Hepatocyte (in vitro differentiated cells): Measurements from ENCODE around the gene PCYT1A. TPM values are rescaled to one million over a fixed set of nuclear protein-coding genes. Genes with fewer than 3 reads are reported as not detected.
"Not testable (repeated sequence)": the region's sequence is repeated elsewhere in the genome, so short reads cannot be mapped to it uniquely, and the experiment has no call there.

Experiments used
- DNase-seq: peaks from one replicate; pipeline ENCODE4 v3.0.0-alpha.2; 2016; ENCODE audit warnings: low spot score
- H2AFZ ChIP-seq: fragments of 200-600 bp; sonication (generic); 2 replicates; pipeline ENCODE4 v1.6.0; 2016; ENCODE audit warnings: antibody characterized with exemption, mild to moderate bottlenecking
- H3K27ac ChIP-seq: fragments of 200-600 bp; sonication (generic); 2 replicates; pipeline ENCODE4 v1.5.1; 2016; ENCODE audit warnings: mild to moderate bottlenecking
- H3K27me3 ChIP-seq: fragments of 200-600 bp; sonication (generic); 2 replicates; pipeline ENCODE4 v1.6.1; 2016
- H3K36me3 ChIP-seq: fragments of 200-600 bp; sonication (generic); replicated peaks from 2 replicates; pipeline ENCODE4 v1.5.1; 2016; ENCODE audit warnings: low read depth; ENCODE audit not compliant: insufficient read depth
- H3K4me1 ChIP-seq: fragments of 200-600 bp; sonication (generic); 2 replicates; pipeline ENCODE4 v1.5.1; 2016; ENCODE audit warnings: mild to moderate bottlenecking, moderate library complexity; ENCODE audit not compliant: insufficient read depth
- H3K4me2 ChIP-seq: fragments of 200-600 bp; sonication (generic); 2 replicates; pipeline ENCODE4 v1.6.0; 2016
- H3K4me3 ChIP-seq: fragments of 200-600 bp; sonication (generic); 2 replicates; pipeline ENCODE4 v1.5.1; 2016; ENCODE audit warnings: mild to moderate bottlenecking
- H3K79me2 ChIP-seq: fragments of 200-600 bp; sonication (generic); 2 replicates; pipeline ENCODE4 v1.6.0; 2017; ENCODE audit warnings: mild to moderate bottlenecking
- H3K9me2 ChIP-seq: fragments of 200-600 bp; sonication (generic); replicated peaks from 2 replicates; pipeline ENCODE4 v1.6.0; 2017; ENCODE audit warnings: mild to moderate bottlenecking; ENCODE audit not compliant: insufficient read depth
- H3K9me3 ChIP-seq: fragments of 200-600 bp; sonication (generic); 2 replicates; pipeline ENCODE4 v1.5.1; 2016; ENCODE audit warnings: low read depth, mild to moderate bottlenecking
- H4K20me1 ChIP-seq: fragments of 200-600 bp; sonication (generic); 2 replicates; pipeline ENCODE4 v1.6.0; 2016; ENCODE audit warnings: mild to moderate bottlenecking; ENCODE audit not compliant: insufficient read depth, poor library complexity, severe bottlenecking
- CTCF ChIP-seq: fragments of 200-600 bp; sonication (generic); IDR thresholded peaks from 2 replicates; pipeline ENCODE4 v1.5.1; 2016; ENCODE audit warnings: antibody characterized with exemption, mild to moderate bottlenecking; ENCODE audit not compliant: poor library complexity
- EZH2 ChIP-seq: fragments of 200-600 bp; sonication (generic); IDR thresholded peaks from 2 replicates; pipeline ENCODE4 v1.6.1; 2016; ENCODE audit warnings: antibody characterized with exemption, mild to moderate bottlenecking, borderline replicate concordance
- EZH2phosphoT487 ChIP-seq: fragments of 200-600 bp; sonication (generic); IDR thresholded peaks from one replicate; pipeline ENCODE4 v1.6.1; 2018; ENCODE audit warnings: antibody characterized with exemption, mild to moderate bottlenecking, low read depth, moderate library complexity; ENCODE audit not compliant: unreplicated experiment, severe bottlenecking
- WGBS: methylation state at CpG from one replicate; pipeline ENCODE4 v1.1.6; 2016; ENCODE audit warnings: low lambda C conversion rate; ENCODE audit errors: missing lambda C conversion rate; 5-methylcytosine and 5-hydroxymethylcytosine counted together
- polyA plus RNA-seq: library from polyadenylated mRNA; unstranded; fragments of >200 nt; fragmentation: Nextera tagmentation; extraction: Ambion mirVana; gene quantifications from 2 replicates; pipeline ENCODE4 v1.2.1, GENCODE V29; 2016
- total RNA-seq: library from RNA; depleted of rRNA; stranded (reverse); fragments of >200 nt; gene quantifications from 2 replicates; pipeline ENCODE4 v1.2.3, GENCODE V29; 2014

Gene PCYT1A
- total and polyA plus RNA-seq, 2 experiments from 2014 or later: 23.8 to 69.7 TPM

- H3K27me3 ChIP-seq: no peaks in the 10 kb centered on the region
- H3K79me2 ChIP-seq: no peaks in the 10 kb centered on the region
- H3K4me3 ChIP-seq: peak overlapping the region; percentile 26
- DNase-seq: peak; percentile 66
- H3K27ac ChIP-seq: no peak overlapping the region
- no peaks in the 10 kb centered on the region for H3K9me3 ChIP-seq
- 48% methylated on average over 29 of the region's 49 CpGs for WGBS
- TF ChIP-seq EZH2phosphoT487 (no peak), CTCF (no peak), EZH2 (no peak)
- peak overlapping the region; percentile 83 for H2AFZ ChIP-seq
- H3K36me3 ChIP-seq: no peaks in the 10 kb centered on the region
- no peaks in the 10 kb centered on the region for H3K4me1 ChIP-seq
- peak overlapping the region; percentile 89 for H3K4me2 ChIP-seq
- H3K9me2 ChIP-seq: no peaks in the 10 kb centered on the region
- H4K20me1 ChIP-seq: no peaks in the 10 kb centered on the region
These were observed 79.5 kb downstream of the PCYT1A start for GRCh38 chr3:196207833-196208607.

- no peak for TF ChIP-seq EZH2phosphoT487
- no peak for TF ChIP-seq CTCF
- TF ChIP-seq EZH2: no peak
- H3K9me3 ChIP-seq: no peaks in the 10 kb centered on the region
- H3K27me3 ChIP-seq: no peaks in the 10 kb centered on the region
- no peaks in the 10 kb centered on the region for H3K4me1 ChIP-seq
- no peak overlapping the region for H3K27ac ChIP-seq
- H3K4me3 ChIP-seq: no peak overlapping the region
- no peaks in the 10 kb centered on the region for H3K79me2 ChIP-seq
- DNase-seq: no peak
- H4K20me1 ChIP-seq: no peaks in the 10 kb centered on the region
- H2AFZ ChIP-seq: peak overlapping the region; percentile 49
- H3K4me2 ChIP-seq: peak overlapping the region; percentile 89
- no peaks in the 10 kb centered on the region for H3K9me2 ChIP-seq
- WGBS: 35% methylated on average over 16 of the region's 70 CpGs
- H3K36me3 ChIP-seq: no peaks in the 10 kb centered on the region
These were observed 80.2 kb downstream of the PCYT1A start for GRCh38 chr3:196207159-196207832.

GRCh38 chr3:196205442-196206205, 81.9 kb downstream of the PCYT1A start:
- not testable (repeated sequence) for H3K27ac ChIP-seq, H4K20me1 ChIP-seq, H3K9me2 ChIP-seq, H3K4me3 ChIP-seq, H3K4me2 ChIP-seq, H3K79me2 ChIP-seq, H2AFZ ChIP-seq, DNase-seq, H3K27me3 ChIP-seq, H3K9me3 ChIP-seq, H3K36me3 ChIP-seq, H3K4me1 ChIP-seq
- 87% methylated on average over 9 of the region's 9 CpGs for WGBS

GRCh38 chr3:196203846-196204245, 83.7 kb downstream of the PCYT1A start:
- Histone ChIP-seq H3K4me2 (no peak overlapping the region), H3K27ac (no peak overlapping the region), H4K20me1 (no peaks in the 10 kb centered on the region), H3K36me3 (no peaks in the 10 kb centered on the region), H3K79me2 (no peaks in the 10 kb centered on the region), H3K4me1 (no peaks in the 10 kb centered on the region), H2AFZ (no peak overlapping the region), H3K27me3 (no peaks in the 10 kb centered on the region), H3K9me3 (no peaks in the 10 kb centered on the region), H3K9me2 (no peaks in the 10 kb centered on the region), H3K4me3 (no peak overlapping the region)
- no peak for DNase-seq
- 100% methylated on average over 3 of the region's 3 CpGs for WGBS
- no peak for TF ChIP-seq EZH2
- no peak for TF ChIP-seq CTCF
- no peak for TF ChIP-seq EZH2phosphoT487
